Left ventricle myocardium inferior (tissue), 1 donor: ENCODE measurements around the gene DNAJB4. TPM values are rescaled to one million over a fixed set of nuclear protein-coding genes. Genes with fewer than 3 reads are reported as not detected.

ENCODE experiments used
- DNase-seq: peaks from one replicate; pipeline ENCODE4 v3.0.0-alpha.2; 2020
- H3K27ac ChIP-seq: fragments of 200-600 bp; replicated peaks from 2 replicates; pipeline ENCODE4 v1.8.0; 2021
- H3K27me3 ChIP-seq: fragments of 200-600 bp; 2 replicates; pipeline ENCODE4 v1.8.0; 2021; ENCODE audit warnings: low read depth
- H3K36me3 ChIP-seq: fragments of 200-600 bp; 2 replicates; pipeline ENCODE4 v1.8.0; 2021
- H3K4me1 ChIP-seq: fragments of 200-600 bp; 2 replicates; pipeline ENCODE4 v1.8.0; 2021
- H3K4me3 ChIP-seq: fragments of 200-600 bp; 2 replicates; pipeline ENCODE4 v1.8.0; 2021; ENCODE audit warnings: mild to moderate bottlenecking, moderate library complexity
- H3K9me3 ChIP-seq: fragments of 200-600 bp; replicated peaks from 2 replicates; pipeline ENCODE4 v1.8.0; 2021
- CTCF ChIP-seq: fragments of 200-600 bp; IDR thresholded peaks from 2 replicates; pipeline ENCODE4 v1.8.0; 2021; ENCODE audit warnings: antibody characterized with exemption, mild to moderate bottlenecking, borderline replicate concordance
- intact Hi-C: fragments of 100-400 bp; cut with micrococcal nuclease; formaldehyde crosslinking; loops from one replicate; pipeline ENCODE4 v1.11.0; 2022
- total RNA-seq: library from RNA; stranded (reverse); fragmentation: NEBNext Ultra II Directional; extraction: Animal tissue kit (Norgen Biotek cat#: 25700); gene quantifications from one replicate; pipeline ENCODE4 v1.2.1, GENCODE V29; 2021
- donor health status: DM: no; HTN: yes; CAD: no; lungs with severe emphysema.

Gene DNAJB4
- total RNA-seq, 1 donor from 2014 or later: 118 TPM

GRCh38 chr1:78049396-78049795 is 44.7 kb downstream of the DNAJB4 start:
- H3K27me3 ChIP-seq: no peaks in the 10 kb centered on the region
- intact Hi-C loops: no loop called here
- H3K4me1 ChIP-seq: peaks cover 68% of the 10 kb centered on the region

DNA sequence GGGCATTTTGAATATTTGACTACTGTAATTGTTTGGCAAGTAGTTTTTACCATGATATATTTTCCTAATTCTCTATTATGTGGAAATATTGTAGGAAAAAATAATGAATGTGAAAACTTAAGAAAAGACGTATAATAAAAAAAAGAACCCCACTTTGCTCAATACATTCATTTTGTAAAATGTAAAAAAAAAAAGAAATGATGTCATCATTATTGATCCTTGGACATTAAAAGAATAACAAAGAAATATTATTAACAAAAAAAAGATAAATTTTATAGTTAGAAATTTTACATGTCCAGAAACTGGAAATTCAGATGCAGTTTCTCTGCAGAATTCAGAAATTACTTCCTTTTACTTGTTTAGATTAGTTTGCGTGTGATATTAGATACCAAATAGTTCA is 46.3 kb downstream of the DNAJB4 start:
- Histone ChIP-seq H3K27ac (no peak overlapping the region), H3K9me3 (no peaks in the 10 kb centered on the region), H3K4me1 (peaks cover 66% of the 10 kb centered on the region), H3K36me3 (no peaks in the 10 kb centered on the region), H3K27me3 (no peaks in the 10 kb centered on the region), H3K4me3 (no peak overlapping the region)
- DNase-seq: no peak
- intact Hi-C loops: no loop called here
- no peak for TF ChIP-seq CTCF

More at GRCh38 chr1:78049396-78049795, 44.7 kb downstream of the DNAJB4 start:
- DNase-seq: no peak
- Histone ChIP-seq H3K27ac (peak overlapping the region; percentile 80), H3K9me3 (no peaks in the 10 kb centered on the region), H3K36me3 (no peaks in the 10 kb centered on the region), H3K4me3 (no peak overlapping the region)
- TF ChIP-seq CTCF: no peak

- H3K27ac ChIP-seq: peak overlapping the region; percentile 62
- H3K27me3 ChIP-seq: no peaks in the 10 kb centered on the region
- no peak for DNase-seq
- intact Hi-C loops: no loop called here
- H3K36me3 ChIP-seq: no peaks in the 10 kb centered on the region
- H3K4me1 ChIP-seq: peaks cover 52% of the 10 kb centered on the region
- no peaks in the 10 kb centered on the region for H3K9me3 ChIP-seq
- H3K4me3 ChIP-seq: no peak overlapping the region
- TF ChIP-seq CTCF: no peak
Measured at GRCh38 chr1:78052685-78053405, 48.1 kb downstream of the DNAJB4 start.

DNA sequence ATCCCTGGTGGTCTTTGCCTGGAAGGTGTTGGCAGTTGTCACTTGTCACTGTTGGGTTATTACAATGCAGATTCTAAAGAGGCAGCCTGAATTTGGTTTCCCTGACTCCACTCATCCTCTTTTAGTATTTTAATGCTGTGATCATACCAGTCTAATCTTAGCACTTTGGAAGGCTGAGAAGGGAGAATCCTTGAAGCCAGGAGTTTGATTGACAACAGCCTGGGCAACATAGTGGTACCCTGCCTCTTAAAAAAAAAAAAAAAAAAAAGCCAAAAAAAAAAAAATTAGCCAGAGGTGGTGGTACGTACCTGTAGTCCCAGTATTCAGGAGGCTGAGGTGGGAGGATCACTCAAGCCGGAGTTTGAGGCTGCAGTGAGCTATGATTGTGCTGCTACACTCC is 48.8 kb downstream of the DNAJB4 start:
- Histone ChIP-seq H3K4me3 (no peak overlapping the region), H3K27ac (peak overlapping the region; percentile 62), H3K9me3 (no peaks in the 10 kb centered on the region), H3K27me3 (no peaks in the 10 kb centered on the region), H3K4me1 (peaks cover 45% of the 10 kb centered on the region), H3K36me3 (no peaks in the 10 kb centered on the region)
- intact Hi-C loops: no loop called here
- TF ChIP-seq CTCF: no peak
- DNase-seq: no peak

DNA sequence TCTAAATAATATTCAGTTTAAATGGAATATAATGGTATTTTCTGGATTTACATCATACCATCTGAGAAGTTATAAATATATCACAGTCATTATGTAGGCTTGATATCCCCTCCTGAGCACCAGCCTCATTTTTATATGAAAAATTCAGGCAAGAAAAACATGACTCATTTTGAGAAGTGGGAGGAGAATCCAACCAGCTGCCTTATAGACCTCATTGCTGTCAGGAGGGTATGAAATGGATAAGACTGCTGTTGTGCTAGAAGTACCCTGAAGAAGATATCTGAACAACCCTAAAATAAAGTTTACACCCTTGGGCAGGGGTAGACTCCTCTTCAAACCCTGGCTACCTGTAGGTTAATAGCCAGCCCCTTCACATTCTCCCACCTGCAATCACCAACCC is 49.8 kb downstream of the DNAJB4 start:
- Histone ChIP-seq H3K27ac (no peak overlapping the region), H3K9me3 (no peaks in the 10 kb centered on the region), H3K4me3 (no peak overlapping the region), H3K4me1 (peaks cover 35% of the 10 kb centered on the region), H3K36me3 (no peaks in the 10 kb centered on the region), H3K27me3 (no peaks in the 10 kb centered on the region)
- intact Hi-C loops: no loop called here
- TF ChIP-seq CTCF: no peak
- no peak for DNase-seq
